ENCODE data around the gene CPEB2.

CPEB2 gene

GRCh38 chr4:15106399-15106798 lies 104.1 kb downstream of the CPEB2 start:
- H3K36me3 ChIP-seq (ENCODE audit: control insufficient read depth, insufficient read depth, low read length) = no peaks in the 10 kb centered on the region
- no peaks in the 10 kb centered on the region for H3K4me1 ChIP-seq (ENCODE audit: control insufficient read depth, insufficient read depth, low read length, poor library complexity, severe bottlenecking)
- H3K27ac ChIP-seq (ENCODE audit: insufficient read depth, low read length, poor library complexity, severe bottlenecking) = no peak overlapping the region
- H3K27me3 ChIP-seq (replicated peaks; ENCODE audit: control insufficient read depth, insufficient read depth, low read length, poor library complexity, severe bottlenecking) = no peaks in the 10 kb centered on the region
- DNase-seq = no peak
- no peaks in the 10 kb centered on the region for H3K9me3 ChIP-seq (ENCODE audit: control insufficient read depth, low read length)
- H3K4me3 ChIP-seq (ENCODE audit: insufficient read depth, low read depth, low read length, poor library complexity, severe bottlenecking) = no peak overlapping the region

GRCh38 chr4:15109600-15109999 lies 107.3 kb downstream of the CPEB2 start:
- no peak for DNase-seq

GRCh38 chr4:15110120-15110571 lies 107.9 kb downstream of the CPEB2 start:
- Histone ChIP-seq H3K27ac (ENCODE audit: insufficient read depth, low read length, poor library complexity, severe bottlenecking) (no peak overlapping the region), H3K36me3 (ENCODE audit: control insufficient read depth, insufficient read depth, low read length) (no peaks in the 10 kb centered on the region), H3K4me3 (ENCODE audit: insufficient read depth, low read depth, low read length, poor library complexity, severe bottlenecking) (no peak overlapping the region), H3K9me3 (ENCODE audit: control insufficient read depth, low read length) (no peaks in the 10 kb centered on the region), H3K27me3 (replicated peaks; ENCODE audit: control insufficient read depth, insufficient read depth, low read length, poor library complexity, severe bottlenecking) (no peaks in the 10 kb centered on the region), H3K4me1 (ENCODE audit: control insufficient read depth, insufficient read depth, low read length, poor library complexity, severe bottlenecking) (no peaks in the 10 kb centered on the region)
- DNase-seq = no peak

More at GRCh38 chr4:15109600-15109999, 107.3 kb downstream of the CPEB2 start:
- H3K27me3 ChIP-seq (replicated peaks; ENCODE audit: control insufficient read depth, insufficient read depth, low read length, poor library complexity, severe bottlenecking) = no peaks in the 10 kb centered on the region
- H3K27ac ChIP-seq (ENCODE audit: insufficient read depth, low read length, poor library complexity, severe bottlenecking) = no peak overlapping the region
- H3K9me3 ChIP-seq (ENCODE audit: control insufficient read depth, low read length) = no peaks in the 10 kb centered on the region
- no peaks in the 10 kb centered on the region for H3K4me1 ChIP-seq (ENCODE audit: control insufficient read depth, insufficient read depth, low read length, poor library complexity, severe bottlenecking)
- H3K36me3 ChIP-seq (ENCODE audit: control insufficient read depth, insufficient read depth, low read length) = no peaks in the 10 kb centered on the region
- no peak overlapping the region for H3K4me3 ChIP-seq (ENCODE audit: insufficient read depth, low read depth, low read length, poor library complexity, severe bottlenecking)

- Histone ChIP-seq H3K36me3 (ENCODE audit: control insufficient read depth, insufficient read depth, low read length) (no peaks in the 10 kb centered on the region), H3K4me1 (ENCODE audit: control insufficient read depth, insufficient read depth, low read length, poor library complexity, severe bottlenecking) (no peaks in the 10 kb centered on the region), H3K27me3 (replicated peaks; ENCODE audit: control insufficient read depth, insufficient read depth, low read length, poor library complexity, severe bottlenecking) (no peaks in the 10 kb centered on the region), H3K4me3 (ENCODE audit: insufficient read depth, low read depth, low read length, poor library complexity, severe bottlenecking) (no peak overlapping the region), H3K9me3 (ENCODE audit: control insufficient read depth, low read length) (no peaks in the 10 kb centered on the region), H3K27ac (ENCODE audit: insufficient read depth, low read length, poor library complexity, severe bottlenecking) (no peak overlapping the region)
- no peak for DNase-seq
Measured at GRCh38 chr4:15116509-15117079, 114.3 kb downstream of the CPEB2 start.

GRCh38 chr4:15117270-15117946 lies 115.1 kb downstream of the CPEB2 start:
- no peaks in the 10 kb centered on the region for H3K4me1 ChIP-seq (ENCODE audit: control insufficient read depth, insufficient read depth, low read length, poor library complexity, severe bottlenecking)
- DNase-seq = no peak
- H3K27me3 ChIP-seq (replicated peaks; ENCODE audit: control insufficient read depth, insufficient read depth, low read length, poor library complexity, severe bottlenecking) = no peaks in the 10 kb centered on the region
- no peak overlapping the region for H3K4me3 ChIP-seq (ENCODE audit: insufficient read depth, low read depth, low read length, poor library complexity, severe bottlenecking)
- H3K9me3 ChIP-seq (ENCODE audit: control insufficient read depth, low read length) = no peaks in the 10 kb centered on the region
- no peaks in the 10 kb centered on the region for H3K36me3 ChIP-seq (ENCODE audit: control insufficient read depth, insufficient read depth, low read length)
- H3K27ac ChIP-seq (ENCODE audit: insufficient read depth, low read length, poor library complexity, severe bottlenecking) = no peak overlapping the region

GRCh38 chr4:15118292-15118691 lies 116.0 kb downstream of the CPEB2 start:
- Histone ChIP-seq H3K4me3 (ENCODE audit: insufficient read depth, low read depth, low read length, poor library complexity, severe bottlenecking) (no peak overlapping the region), H3K27ac (ENCODE audit: insufficient read depth, low read length, poor library complexity, severe bottlenecking) (no peak overlapping the region), H3K36me3 (ENCODE audit: control insufficient read depth, insufficient read depth, low read length) (no peaks in the 10 kb centered on the region), H3K4me1 (ENCODE audit: control insufficient read depth, insufficient read depth, low read length, poor library complexity, severe bottlenecking) (no peaks in the 10 kb centered on the region), H3K27me3 (replicated peaks; ENCODE audit: control insufficient read depth, insufficient read depth, low read length, poor library complexity, severe bottlenecking) (no peaks in the 10 kb centered on the region), H3K9me3 (ENCODE audit: control insufficient read depth, low read length) (no peaks in the 10 kb centered on the region)
- DNase-seq = no peak
